K562 (cell line): ENCODE results near the gene ZC3H13. TPM values are rescaled to one million over a fixed set of nuclear protein-coding genes. Genes with fewer than 3 reads are reported as not detected.

ENCODE experiments used
- ATAC-seq: fragments of 200-7000 bp; cut with Tn5 transposase; 3 replicates; pipeline ENCODE4 v1.9.1; 2020; ENCODE audit warnings: moderate library complexity
- BruUV-seq: library from RNA; stranded (reverse); fragments of 400-500 nt; replicated peaks from 2 replicates; lab custom pipeline; 2021; lab: Mats Ljungman, UMichigan
- CTCF ChIA-PET: fragments of 300-600 bp; formaldehyde crosslinking; extraction: SDS; loops from one replicate; lab custom pipeline; 2021; ENCODE audit warnings: low intra/inter-chr PET ratio; lab: Yijun Ruan, JAX
- POLR2A ChIA-PET: fragments of 300-600, 350-650 bp; sonication (Branson Sonifier 250); formaldehyde crosslinking; extraction: SDS; loops from one replicate; lab custom pipeline; 2021; ENCODE audit warnings: antibody characterized with exemption, inconsistent platforms; lab: Yijun Ruan, JAX
- DNase-seq, 4 experiments: peaks; one replicate each; pipeline versions ENCODE4 v3.0.0 to v3.0.0-alpha.2; 2011 to 2018; ENCODE audit warnings: low spot score in 3 of 4, mixed read lengths in 3 of 4; ENCODE audit errors: extremely low read depth in 1 of 4
- FAIRE-seq: peaks from 2 replicates; lab custom pipeline; 2011; peaks lifted over from hg19 to GRCh38; lab: Jason Lieb, UNC
- H2AFZ ChIP-seq: 2 replicates; pipeline ENCODE4 v1.6.0; 2011; ENCODE audit warnings: low read depth, low read length, control low read depth, inconsistent platforms
- H3K27ac ChIP-seq: fragments of 200-600 bp; 3 replicates; pipeline ENCODE4 v1.8.0; 2011; ENCODE audit warnings: low read depth, mild to moderate bottlenecking, control low read depth, inconsistent platforms, low read length, moderate library complexity, mixed read lengths; ENCODE audit errors: extremely low read depth
- H3K27me3 ChIP-seq, 2 experiments: fragments of 300-600 bp in 1 of 2; 2 replicates in 1 of 2; 3 replicates in 1 of 2; pipeline versions ENCODE4 v1.6.0 to v1.8.0; 2011; ENCODE audit warnings: inconsistent platforms in 2 of 2, low read length in 2 of 2, mild to moderate bottlenecking in 1 of 2, mixed read lengths in 1 of 2, moderate library complexity in 1 of 2; ENCODE audit not compliant: control insufficient read depth in 2 of 2, insufficient read depth in 2 of 2
- H3K36me3 ChIP-seq: fragments of 300-600 bp; 3 replicates; pipeline ENCODE4 v1.8.0; 2011; ENCODE audit warnings: mild to moderate bottlenecking, low read length, inconsistent platforms; ENCODE audit not compliant: control insufficient read depth, insufficient read depth
- H3K4me1 ChIP-seq, 2 experiments: fragments of 200-600 bp in 1 of 2; replicated peaks in 1 of 2; 2 replicates in 1 of 2; 3 replicates in 1 of 2; pipeline versions ENCODE4 v1.5.1 to v1.8.0; 2011; ENCODE audit warnings: inconsistent platforms in 2 of 2, low read length in 2 of 2, mild to moderate bottlenecking in 1 of 2, mixed read lengths in 1 of 2, moderate library complexity in 1 of 2; ENCODE audit not compliant: control insufficient read depth in 2 of 2, insufficient read depth in 2 of 2
- H3K4me2 ChIP-seq: 2 replicates; pipeline ENCODE4 v1.6.1; 2011; ENCODE audit warnings: low read length, control low read depth, inconsistent platforms, mixed read lengths; ENCODE audit not compliant: insufficient read depth
- H3K4me3 ChIP-seq: fragments of 200-600 bp; sonication (generic), shearing (Covaris generic); 2 replicates; pipeline ENCODE4 v1.5.1; 2016; ENCODE audit warnings: control low read depth, inconsistent platforms
- H3K79me2 ChIP-seq: fragments of 200-600 bp; 3 replicates; pipeline ENCODE4 v1.8.0; 2011; ENCODE audit warnings: low read length, inconsistent platforms; ENCODE audit not compliant: control insufficient read depth, insufficient read depth
- H3K9ac ChIP-seq, 2 experiments: 2 replicates each; pipeline versions ENCODE4 v1.6.0 to v1.6.1; 2011; ENCODE audit warnings: low read depth in 2 of 2, low read length in 2 of 2, control low read depth in 1 of 2, inconsistent platforms in 1 of 2, mild to moderate bottlenecking in 1 of 2, mixed read lengths in 1 of 2; ENCODE audit not compliant: insufficient read depth in 1 of 2
- H3K9me1 ChIP-seq: one replicate; pipeline ENCODE4 v1.6.0; 2011; ENCODE audit warnings: inconsistent platforms, mild to moderate bottlenecking, low read length, moderate library complexity; ENCODE audit not compliant: control insufficient read depth, insufficient read depth
- H3K9me3 ChIP-seq: replicated peaks from 2 replicates; pipeline ENCODE4 v1.5.1; 2011; ENCODE audit warnings: low read depth, low read length, inconsistent platforms; ENCODE audit not compliant: control insufficient read depth, insufficient read depth
- H4K20me1 ChIP-seq: replicated peaks from 2 replicates; pipeline ENCODE4 v1.6.1; 2011; ENCODE audit warnings: low read length, inconsistent platforms, mixed read lengths; ENCODE audit not compliant: control insufficient read depth, insufficient read depth
- CEBPB ChIP-seq: fragments of 450-650 bp; IDR thresholded peaks from 2 replicates; pipeline ENCODE4 v1.6.1; 2016; ENCODE audit warnings: missing genetic modification characterization, missing compliant biosample characterization
- CHCHD3 ChIP-seq: fragments of 250-450 bp; sonication (Bioruptor Pico); IDR thresholded peaks from 2 replicates; pipeline ENCODE4 v2.1.2; 2022; ENCODE audit warnings: mild to moderate bottlenecking
- CREB3 ChIP-seq: fragments of 450-650 bp; conservative IDR thresholded peaks from 2 replicates; pipeline ENCODE4 v1.6.1; 2016; ENCODE audit warnings: missing genetic modification characterization, low read depth, mild to moderate bottlenecking, missing compliant biosample characterization, moderate library complexity
- ZNF449 ChIP-seq: fragments of 250-450 bp; sonication (Bioruptor Pico); IDR thresholded peaks from 2 replicates; pipeline ENCODE4 v1.8.0; 2022; ENCODE audit warnings: moderate library complexity, mild to moderate bottlenecking, inconsistent platforms
- WGBS: fragments of 100-300 bp; shearing (Covaris generic); methylation state at CpG from one replicate; pipeline ENCODE4 v1.1.6; 2016; ENCODE audit warnings: low coverage, mixed read lengths; ENCODE audit not compliant: insufficient coverage; ENCODE audit errors: missing lambda C conversion rate; 5-methylcytosine and 5-hydroxymethylcytosine counted together
- in situ Hi-C: fragments of 300-500 bp; cut with MboI; formaldehyde crosslinking; loops from 4 replicates; pipeline ENCODE4 v1.15.0; 2018; ENCODE audit warnings: inconsistent platforms, mixed read lengths
- intact Hi-C: fragments of 100-400 bp; cut with micrococcal nuclease; formaldehyde crosslinking; loops from 2 replicates; pipeline ENCODE4 v1.14.2; 2022
- polyA plus RNA-seq, 8 experiments: library from polyadenylated mRNA; depleted of rRNA in 4 of 8; stranded (reverse) in 5 of 8; unstranded in 3 of 8; fragments of >200 nt; fragmentation: Nextera tagmentation in 2 of 8; fragmentation: Illumina TruSeq in 1 of 8; extraction: Ambion mirVana in 2 of 8; extraction: Trizol in 1 of 8; gene quantifications; 2 replicates each; pipeline versions ENCODE4 v1.2.1 to v1.2.3, GENCODE V29; 2011 to 2014; ENCODE audit warnings: inconsistent platforms in 1 of 8, missing spikeins in 1 of 8
- total RNA-seq, 7 experiments: library from RNA; depleted of rRNA in 6 of 7; stranded (reverse); fragments of >200 nt in 6 of 7; fragmentation: Illumina TruSeq in 2 of 7; extraction: Trizol in 2 of 7; gene quantifications; 2 replicates each; pipeline versions ENCODE4 v1.2.1 to v1.2.3, GENCODE V29; 2011 to 2021; ENCODE audit warnings: low replicate concordance in 1 of 7
- TF ChIP-seq, protein P1 (sequence below): fragments of 250-450 bp; sonication (Bioruptor Pico); IDR thresholded peaks from 2 replicates; pipeline ENCODE4 v1.5.0; 2020; ENCODE audit warnings: mild to moderate bottlenecking, borderline replicate concordance
- TF ChIP-seq, protein P2 (sequence below): sonication (generic); formaldehyde crosslinking; IDR thresholded peaks from 2 replicates; pipeline ENCODE4 v1.8.1; 2023; ENCODE audit warnings: mild to moderate bottlenecking, missing genetic modification reagents
- TF ChIP-seq, protein P3 (sequence below), 2 experiments: fragments of 450-650 bp in 1 of 2; sonication (generic) in 1 of 2; formaldehyde crosslinking in 1 of 2; IDR thresholded peaks in 1 of 2; conservative IDR thresholded peaks in 1 of 2; 2 replicates each; pipeline versions ENCODE4 v1.6.1 to v1.8.1; 2016 to 2023; ENCODE audit warnings: mild to moderate bottlenecking in 2 of 2, moderate library complexity in 2 of 2, inconsistent platforms in 1 of 2, missing genetic modification reagents in 1 of 2

Gene ZC3H13
- total and polyA plus RNA-seq, 9 of the 15 experiments (the other 6 are each of a cell fraction or from before 2014, with no cell fraction given) = 4.9 to 27.6 (median 12.1) TPM

- no TSS peak for BruUV-seq
- in situ Hi-C loops = loop anchor here (25.0 kb wide), 1 partner anchor 379 kb away; no protein-coding TSS in a partner anchor
- peaks cover 18 to 44% of the 10 kb centered on the region in 2 experiments; a peak in 4 of 5 replicates for H3K27me3 ChIP-seq
- no peaks in the 10 kb centered on the region for H3K4me1 ChIP-seq
- no peaks in the 10 kb centered on the region for H3K9me1 ChIP-seq
- DNase-seq (no peak), FAIRE-seq (no peak), ATAC-seq (no peak)
- 2% methylated on average over 18 of the region's 18 CpGs for WGBS
- TF ChIP-seq CHCHD3 (no peak), CEBPB (no peak), CREB3 (tag) (no peak), ZNF449 (CRISPR knock-in tag) (no peak)
- TF ChIP-seq, protein P1, sequence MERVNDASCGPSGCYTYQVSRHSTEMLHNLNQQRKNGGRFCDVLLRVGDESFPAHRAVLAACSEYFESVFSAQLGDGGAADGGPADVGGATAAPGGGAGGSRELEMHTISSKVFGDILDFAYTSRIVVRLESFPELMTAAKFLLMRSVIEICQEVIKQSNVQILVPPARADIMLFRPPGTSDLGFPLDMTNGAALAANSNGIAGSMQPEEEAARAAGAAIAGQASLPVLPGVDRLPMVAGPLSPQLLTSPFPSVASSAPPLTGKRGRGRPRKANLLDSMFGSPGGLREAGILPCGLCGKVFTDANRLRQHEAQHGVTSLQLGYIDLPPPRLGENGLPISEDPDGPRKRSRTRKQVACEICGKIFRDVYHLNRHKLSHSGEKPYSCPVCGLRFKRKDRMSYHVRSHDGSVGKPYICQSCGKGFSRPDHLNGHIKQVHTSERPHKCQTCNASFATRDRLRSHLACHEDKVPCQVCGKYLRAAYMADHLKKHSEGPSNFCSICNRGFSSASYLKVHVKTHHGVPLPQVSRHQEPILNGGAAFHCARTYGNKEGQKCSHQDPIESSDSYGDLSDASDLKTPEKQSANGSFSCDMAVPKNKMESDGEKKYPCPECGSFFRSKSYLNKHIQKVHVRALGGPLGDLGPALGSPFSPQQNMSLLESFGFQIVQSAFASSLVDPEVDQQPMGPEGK = no peak
- TF ChIP-seq, protein P2, sequence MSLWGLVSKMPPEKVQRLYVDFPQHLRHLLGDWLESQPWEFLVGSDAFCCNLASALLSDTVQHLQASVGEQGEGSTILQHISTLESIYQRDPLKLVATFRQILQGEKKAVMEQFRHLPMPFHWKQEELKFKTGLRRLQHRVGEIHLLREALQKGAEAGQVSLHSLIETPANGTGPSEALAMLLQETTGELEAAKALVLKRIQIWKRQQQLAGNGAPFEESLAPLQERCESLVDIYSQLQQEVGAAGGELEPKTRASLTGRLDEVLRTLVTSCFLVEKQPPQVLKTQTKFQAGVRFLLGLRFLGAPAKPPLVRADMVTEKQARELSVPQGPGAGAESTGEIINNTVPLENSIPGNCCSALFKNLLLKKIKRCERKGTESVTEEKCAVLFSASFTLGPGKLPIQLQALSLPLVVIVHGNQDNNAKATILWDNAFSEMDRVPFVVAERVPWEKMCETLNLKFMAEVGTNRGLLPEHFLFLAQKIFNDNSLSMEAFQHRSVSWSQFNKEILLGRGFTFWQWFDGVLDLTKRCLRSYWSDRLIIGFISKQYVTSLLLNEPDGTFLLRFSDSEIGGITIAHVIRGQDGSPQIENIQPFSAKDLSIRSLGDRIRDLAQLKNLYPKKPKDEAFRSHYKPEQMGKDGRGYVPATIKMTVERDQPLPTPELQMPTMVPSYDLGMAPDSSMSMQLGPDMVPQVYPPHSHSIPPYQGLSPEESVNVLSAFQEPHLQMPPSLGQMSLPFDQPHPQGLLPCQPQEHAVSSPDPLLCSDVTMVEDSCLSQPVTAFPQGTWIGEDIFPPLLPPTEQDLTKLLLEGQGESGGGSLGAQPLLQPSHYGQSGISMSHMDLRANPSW (CRISPR knock-in tag) = no peak
- TF ChIP-seq, protein P3, sequence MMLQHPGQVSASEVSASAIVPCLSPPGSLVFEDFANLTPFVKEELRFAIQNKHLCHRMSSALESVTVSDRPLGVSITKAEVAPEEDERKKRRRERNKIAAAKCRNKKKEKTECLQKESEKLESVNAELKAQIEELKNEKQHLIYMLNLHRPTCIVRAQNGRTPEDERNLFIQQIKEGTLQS (IDR thresholded peaks at IDR 0.05) = no peak
- TF ChIP-seq, protein P3 (CRISPR knock-in tag; conservative IDR thresholded peaks at IDR 0.05) = no peak
- H4K20me1 ChIP-seq = no peaks in the 10 kb centered on the region
- no peak overlapping the region for H3K4me3 ChIP-seq
- intact Hi-C loops = no loop called here
- H3K9me3 ChIP-seq = no peaks in the 10 kb centered on the region
- H3K4me2 ChIP-seq = no peak overlapping the region
- no peaks in the 10 kb centered on the region for H3K79me2 ChIP-seq
- H3K36me3 ChIP-seq = no peaks in the 10 kb centered on the region
- H2AFZ ChIP-seq = no peak overlapping the region
- POLR2A ChIA-PET = no interaction called here
- H3K27ac ChIP-seq = no peak overlapping the region
- CTCF ChIA-PET = no interaction called here
- no peak overlapping the region for H3K9ac ChIP-seq
Observed at GRCh38 chr13:45933203-45933908, 119.2 kb downstream of the ZC3H13 start.
